HG03103 (cell line): ENCODE results near the gene XPO4.

Source experiments
- ATAC-seq: cut with Tn5 transposase; IDR thresholded peaks from one replicate; pipeline ENCODE4 v1.9.1; 2021; ENCODE audit warnings: low read depth; ENCODE audit not compliant: unreplicated experiment

XPO4 gene

DNA sequence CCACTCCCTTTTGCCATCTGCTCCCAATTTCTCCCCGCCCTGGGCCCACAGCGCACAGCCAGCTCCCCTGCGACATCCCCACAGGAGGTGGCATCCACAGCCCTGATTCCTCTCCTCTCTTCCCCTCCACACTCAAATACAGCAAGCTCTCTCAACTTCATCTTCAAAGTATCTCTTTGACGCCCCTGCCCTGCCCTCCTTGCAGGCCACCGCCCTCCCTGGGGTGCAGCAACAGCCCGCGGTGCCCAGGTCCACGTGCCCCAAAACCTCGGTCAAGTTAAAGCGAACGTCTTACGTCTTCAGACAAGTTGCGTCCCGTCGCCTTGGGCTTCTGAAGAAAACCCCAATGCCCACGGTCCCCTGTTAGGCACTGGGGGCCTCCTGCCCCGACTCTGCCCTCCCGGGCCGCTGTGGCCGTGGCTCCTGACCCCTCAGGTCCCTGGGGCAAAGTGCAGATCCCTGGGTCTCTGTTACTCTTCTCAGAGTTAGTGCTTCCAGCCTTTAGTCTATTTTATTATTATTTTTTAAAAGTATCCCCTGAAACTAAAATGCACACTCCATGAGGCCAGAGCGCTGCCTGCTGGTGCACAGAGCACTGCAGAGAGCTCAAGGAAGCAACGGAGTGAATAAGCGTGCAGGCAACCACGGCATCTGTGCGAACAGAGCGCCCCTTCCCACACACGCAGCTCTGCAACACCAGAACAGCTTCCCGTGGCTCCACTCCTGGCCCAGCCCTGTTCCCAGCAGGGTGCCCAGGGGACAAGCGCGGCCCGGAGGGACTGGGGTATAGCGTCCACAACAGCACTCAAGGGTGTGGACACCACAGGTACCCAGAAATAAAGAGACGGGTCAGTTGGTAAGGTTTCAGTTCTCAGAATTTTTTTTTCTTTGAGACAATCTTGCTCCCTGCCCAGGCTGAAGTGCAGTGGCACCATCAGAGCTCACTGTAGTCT, 172.6 kb downstream of the XPO4 start:
- no peak for ATAC-seq

DNA sequence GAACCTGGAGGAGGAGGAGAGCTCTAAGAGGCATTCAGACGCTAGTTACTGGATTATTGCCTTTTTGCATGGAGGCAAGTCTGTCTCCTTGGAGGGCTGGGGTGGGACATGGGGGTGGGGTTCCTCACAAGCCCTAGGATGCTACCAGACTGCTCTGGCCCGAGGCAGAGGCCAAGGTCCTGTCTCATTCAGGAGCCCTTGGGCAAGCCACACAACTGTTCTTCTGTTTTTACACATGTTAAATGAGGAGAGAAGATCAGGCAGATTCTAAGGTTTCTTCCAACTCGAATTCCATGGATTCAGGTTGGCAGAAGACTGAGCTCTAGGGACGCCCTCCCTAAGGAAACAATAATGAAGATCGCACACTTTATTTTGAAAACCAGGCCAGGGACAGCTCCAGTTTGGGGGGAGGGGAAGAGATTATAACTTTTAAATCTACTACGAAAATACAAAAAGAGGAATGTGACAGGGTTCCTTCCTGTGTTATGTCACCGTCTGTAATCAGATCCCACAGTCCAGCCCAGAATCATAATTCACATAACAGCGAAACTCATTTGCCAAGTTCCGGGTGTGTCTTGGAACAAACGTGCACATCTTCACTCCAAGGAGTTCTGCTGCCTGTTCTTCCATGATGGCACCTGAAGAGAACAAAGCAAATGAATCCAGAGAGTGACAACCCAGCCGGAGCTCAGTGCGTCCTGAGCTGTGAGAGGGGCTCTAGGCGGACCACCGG, 173.8 kb downstream of the XPO4 start:
- ATAC-seq = no peak

DNA sequence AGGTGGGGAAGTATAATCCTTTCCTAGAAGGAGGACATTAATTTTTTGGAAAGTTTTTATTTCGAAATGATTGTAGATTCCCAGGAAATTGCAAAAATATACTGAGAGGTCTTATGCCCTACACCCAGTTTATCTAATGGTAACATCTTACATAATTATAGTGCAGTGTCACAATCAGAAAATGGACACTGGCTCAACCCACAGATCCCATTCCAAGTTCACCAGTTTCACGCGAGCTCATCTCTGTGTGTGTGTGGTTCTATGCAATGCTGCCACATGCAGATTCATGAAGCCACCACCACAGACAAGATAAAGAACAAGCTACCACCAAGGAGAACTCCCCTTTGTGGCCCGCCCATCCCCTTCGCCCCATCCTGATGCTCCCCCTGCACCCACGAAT, 174.7 kb downstream of the XPO4 start:
- ATAC-seq = no peak
